Breast epithelium (tissue), 4 donors: ENCODE measurements around the gene OR2T35. TPM values are rescaled to one million over a fixed set of nuclear protein-coding genes. Genes with fewer than 3 reads are reported as not detected.

Experiments used
- DNase-seq, 2 donors: peaks; one replicate each; pipeline ENCODE4 v3.0.0-alpha.2; 2019; ENCODE audit warnings: low spot score in 2 of 2
- H3K27ac ChIP-seq, 2 donors: fragments of 200-600 bp; sonication (generic) in 1 of 2; one replicate each; pipeline ENCODE4 v1.5.1; 2016 to 2019; ENCODE audit warnings: mild to moderate bottlenecking in 1 of 2
- H3K27me3 ChIP-seq, 2 donors: fragments of 200-600 bp; sonication (generic) in 1 of 2; one replicate each; pipeline versions ENCODE4 v1.5.1 to v1.6.0; 2017 to 2019; ENCODE audit warnings: control low read depth in 1 of 2, mild to moderate bottlenecking in 1 of 2
- H3K36me3 ChIP-seq: fragments of 200-600 bp; one replicate; pipeline ENCODE4 v1.5.1; 2019
- H3K4me1 ChIP-seq, 2 donors: fragments of 200-600 bp; sonication (generic); one replicate each; pipeline ENCODE4 v1.5.1; 2016 to 2019; ENCODE audit warnings: control low read depth in 1 of 2
- H3K4me3 ChIP-seq, 3 donors: fragments of 200-600 bp; sonication (generic); 1 replicate in 2 of 3; 2 replicates in 1 of 3; pipeline ENCODE4 v1.5.1; 2016 to 2019; ENCODE audit warnings: mild to moderate bottlenecking in 3 of 3, moderate library complexity in 2 of 3
- H3K9me3 ChIP-seq, 2 donors: fragments of 200-600 bp; sonication (generic) in 1 of 2; one replicate each; pipeline ENCODE4 v1.5.1; 2016 to 2019; ENCODE audit warnings: control low read depth in 1 of 2
- CTCF ChIP-seq, 3 donors: fragments of 450-650 bp; IDR thresholded peaks; one replicate each; pipeline ENCODE4 v1.5.1; 2016 to 2017; ENCODE audit warnings: antibody characterized with exemption in 3 of 3, mild to moderate bottlenecking in 3 of 3, moderate library complexity in 3 of 3
- POLR2A ChIP-seq: fragments of 450-650 bp; IDR thresholded peaks from one replicate; pipeline ENCODE4 v1.6.1; 2016; ENCODE audit warnings: antibody characterized with exemption, mild to moderate bottlenecking, moderate library complexity
- POLR2AphosphoS5 ChIP-seq, 3 donors: sonication (generic); formaldehyde crosslinking; IDR thresholded peaks; one replicate each; pipeline ENCODE4 v1.6.1; 2017; ENCODE audit warnings: antibody characterized with exemption in 3 of 3
- intact Hi-C: fragments of 100-400 bp; cut with DNase I; formaldehyde crosslinking; loops from one replicate; pipeline ENCODE4 v1.15.1; 2023; ENCODE audit warnings: low total_unique reads
- total RNA-seq, 3 donors: library from RNA; depleted of rRNA; stranded (reverse); fragments of >200 nt; gene quantifications; one replicate each; pipeline ENCODE4 v1.1.0, GENCODE V29; 2016

The OR2T35 gene
- total RNA-seq, 3 donors from 2014 or later, result not detected

- DNase-seq, result no peak
- Histone ChIP-seq H3K4me3 (no peak overlapping the region), H3K27me3 (no peaks in the 10 kb centered on the region), H3K9me3 (no peaks in the 10 kb centered on the region), H3K27ac (no peak overlapping the region), H3K36me3 (no peaks in the 10 kb centered on the region), H3K4me1 (no peaks in the 10 kb centered on the region)
- TF ChIP-seq POLR2A, result no peak
- intact Hi-C loops, result no loop called here
These were observed 13.6 kb downstream of the OR2T35 start for GRCh38 chr1:248631354-248632008.

- H3K4me3 ChIP-seq, result no peak overlapping the region
- no peak overlapping the region for H3K27ac ChIP-seq
- no peak for TF ChIP-seq CTCF (IDR thresholded peaks at IDR 0.05)
- no peaks in the 10 kb centered on the region for H3K4me1 ChIP-seq
- H3K36me3 ChIP-seq, result no peaks in the 10 kb centered on the region
- no peaks in the 10 kb centered on the region for H3K9me3 ChIP-seq
- intact Hi-C loops, result no loop called here
- no peak for DNase-seq
- no peaks in the 10 kb centered on the region for H3K27me3 ChIP-seq
These were observed 14.5 kb downstream of the OR2T35 start for GRCh38 chr1:248630551-248630950.

- intact Hi-C loops, result no loop called here
- TF ChIP-seq POLR2A, result no peak
- no peak for TF ChIP-seq CTCF (IDR thresholded peaks at IDR 0.05)
These were observed 16.9 kb downstream of the OR2T35 start for GRCh38 chr1:248627971-248628844.

GRCh38 chr1:248625971-248626370, 19.1 kb downstream of the OR2T35 start:
- Histone ChIP-seq H3K4me3 (no peak overlapping the region), H3K27me3 (no peaks in the 10 kb centered on the region), H3K27ac (no peak overlapping the region), H3K36me3 (no peaks in the 10 kb centered on the region), H3K9me3 (no peaks in the 10 kb centered on the region), H3K4me1 (no peaks in the 10 kb centered on the region)
- intact Hi-C loops, result no loop called here
- DNase-seq, result no peak
- TF ChIP-seq CTCF (IDR thresholded peaks at IDR 0.05) (no peak), POLR2AphosphoS5 (IDR thresholded peaks at IDR 0.05) (no peak), POLR2A (no peak)

More at GRCh38 chr1:248627971-248628844, 16.9 kb downstream of the OR2T35 start:
- no peaks in the 10 kb centered on the region for H3K4me1 ChIP-seq
- no peak overlapping the region for H3K27ac ChIP-seq
- no peaks in the 10 kb centered on the region for H3K36me3 ChIP-seq
- H3K27me3 ChIP-seq, result no peaks in the 10 kb centered on the region
- no peak overlapping the region for H3K4me3 ChIP-seq
- no peak for DNase-seq
- no peaks in the 10 kb centered on the region for H3K9me3 ChIP-seq

GRCh38 chr1:248625166-248625565, 19.9 kb downstream of the OR2T35 start:
- intact Hi-C loops, result no loop called here
- H3K4me1 ChIP-seq, result no peaks in the 10 kb centered on the region
- H3K27ac ChIP-seq, result no peak overlapping the region
- no peaks in the 10 kb centered on the region for H3K9me3 ChIP-seq
- no peak for DNase-seq
- no peak overlapping the region for H3K4me3 ChIP-seq
- H3K36me3 ChIP-seq, result no peaks in the 10 kb centered on the region
- no peaks in the 10 kb centered on the region for H3K27me3 ChIP-seq
- TF ChIP-seq CTCF (IDR thresholded peaks at IDR 0.05) (no peak), POLR2A (no peak), POLR2AphosphoS5 (IDR thresholded peaks at IDR 0.05) (no peak)
